A549 (cell line): ENCODE results near the gene TRIM10. TPM values are rescaled to one million over a fixed set of nuclear protein-coding genes. Genes with fewer than 3 reads are reported as not detected.

Experiments
- ATAC-seq, 2 experiments: fragments of 200-7000 bp in 1 of 2; fragments of >200 bp in 1 of 2; cut with Nextera tagmentation in 1 of 2; cut with Tn5 transposase in 1 of 2; 3 replicates each; pipeline versions ENCODE4 v1.8.0 to v1.9.1; 2018 to 2020; ENCODE audit warnings: mild to moderate bottlenecking in 1 of 2, moderate library complexity in 1 of 2
- CTCF ChIA-PET: fragments of 300-600 bp; sonication (Branson Sonifier 250); formaldehyde crosslinking; extraction: SDS; loops from one replicate; lab custom pipeline; 2021; ENCODE audit warnings: antibody characterized with exemption, inconsistent platforms; lab: Yijun Ruan, JAX
- POLR2A ChIA-PET: fragments of 350-600 bp; formaldehyde crosslinking; extraction: SDS; loops from one replicate; lab custom pipeline; 2021; ENCODE audit warnings: antibody characterized with exemption, inconsistent platforms; lab: Yijun Ruan, JAX
- DNase-seq, 2 experiments: peaks; one replicate each; pipeline versions ENCODE4 v3.0.0 to v3.0.0-alpha.2; 2011 to 2016; ENCODE audit warnings: low read depth in 1 of 2, low spot score in 1 of 2
- FAIRE-seq: peaks from 2 replicates; lab custom pipeline; 2011; peaks lifted over from hg19 to GRCh38; lab: Jason Lieb, UNC
- H3K27ac ChIP-seq, 2 experiments: fragments of >200 bp; sonication (Bioruptor Twin); formaldehyde crosslinking; 3 replicates each; pipeline ENCODE4 v1.5.1; 2016 to 2017
- H3K4me1 ChIP-seq: fragments of >200 bp; sonication (Bioruptor Twin); formaldehyde crosslinking; 3 replicates; pipeline ENCODE4 v1.6.1; 2016
- H3K4me2 ChIP-seq: fragments of >200 bp; sonication (Bioruptor Twin); formaldehyde crosslinking; 3 replicates; pipeline ENCODE4 v1.6.1; 2016
- H3K4me3 ChIP-seq: fragments of >200 bp; sonication (Bioruptor Twin); formaldehyde crosslinking; 3 replicates; pipeline ENCODE4 v1.5.1; 2016
- H3K9me3 ChIP-seq: fragments of >200 bp; sonication (Bioruptor Twin); formaldehyde crosslinking; 3 replicates; pipeline ENCODE4 v1.6.1; 2016
- CBX2 ChIP-seq: fragments of 200-600 bp; sonication (generic); IDR thresholded peaks from 2 replicates; pipeline ENCODE4 v1.6.1; 2016; ENCODE audit warnings: low read depth, mild to moderate bottlenecking, borderline replicate concordance
- CBX8 ChIP-seq: fragments of 200-600 bp; sonication (generic); IDR thresholded peaks from 2 replicates; pipeline ENCODE4 v1.6.1; 2016
- CTCF ChIP-seq: fragments of >200 bp; sonication (Bioruptor Twin); formaldehyde crosslinking; IDR thresholded peaks from 3 replicates; pipeline ENCODE4 v1.5.1; 2016
- E2F6 ChIP-seq: IDR thresholded peaks from 2 replicates; pipeline ENCODE4 v1.6.1; 2012; ENCODE audit warnings: low read depth, borderline replicate concordance
- EHF ChIP-seq: fragments of 250-450 bp; sonication (Bioruptor Pico); IDR thresholded peaks from 2 replicates; pipeline ENCODE4 v1.5.0; 2020; ENCODE audit warnings: mild to moderate bottlenecking
- EHMT2 ChIP-seq: fragments of 200-600 bp; sonication (generic); IDR thresholded peaks from 2 replicates; pipeline ENCODE4 v1.6.1; 2016; ENCODE audit warnings: antibody characterized with exemption, low read depth, mild to moderate bottlenecking, moderate library complexity
- HOXA7 ChIP-seq: fragments of 250-450 bp; sonication (Bioruptor Pico); IDR thresholded peaks from 2 replicates; pipeline ENCODE4 v1.5.0; 2020; ENCODE audit warnings: mild to moderate bottlenecking, moderate library complexity
- HOXB13 ChIP-seq: fragments of 250-450 bp; sonication (Bioruptor Pico); IDR thresholded peaks from 2 replicates; pipeline ENCODE4 v1.5.0; 2020; ENCODE audit warnings: low read depth, mild to moderate bottlenecking, moderate library complexity
- JUNB ChIP-seq: fragments of >200 bp; sonication (Bioruptor Twin); formaldehyde crosslinking; IDR thresholded peaks from 2 replicates; pipeline ENCODE4 v1.6.1; 2016
- MAFK ChIP-seq: fragments of 450-650 bp; IDR thresholded peaks from 2 replicates; pipeline ENCODE4 v1.6.1; 2014; ENCODE audit not compliant: partially characterized antibody
- MAZ ChIP-seq: fragments of 150-350 bp; IDR thresholded peaks from 2 replicates; pipeline ENCODE4 v1.6.1; 2014; ENCODE audit warnings: antibody characterized with exemption, low read depth, low read length, borderline replicate concordance
- MYC ChIP-seq: IDR thresholded peaks from 2 replicates; pipeline ENCODE4 v1.6.1; 2012; ENCODE audit warnings: mild to moderate bottlenecking, inconsistent platforms, low read length, improper control_type of control experiment, borderline replicate concordance
- NPAS2 ChIP-seq: fragments of 250-450 bp; sonication (Bioruptor Pico); IDR thresholded peaks from 2 replicates; pipeline ENCODE4 v1.8.0; 2022; ENCODE audit warnings: mild to moderate bottlenecking, moderate library complexity, borderline replicate concordance
- POLR2A ChIP-seq: IDR thresholded peaks from 2 replicates; pipeline ENCODE4 v1.6.1; 2012; ENCODE audit warnings: mild to moderate bottlenecking, low read length
- RCOR1 ChIP-seq: fragments of 150-350 bp; IDR thresholded peaks from 2 replicates; pipeline ENCODE4 v1.6.1; 2014; ENCODE audit warnings: antibody characterized with exemption, low read length, low read depth
- RFX5 ChIP-seq: fragments of 450-650 bp; IDR thresholded peaks from 2 replicates; pipeline ENCODE4 v1.7.1; 2014; ENCODE audit warnings: antibody characterized with exemption, mild to moderate bottlenecking, moderate library complexity
- RNF2 ChIP-seq: fragments of 200-600 bp; sonication (generic); IDR thresholded peaks from 2 replicates; pipeline ENCODE4 v1.6.1; 2016; ENCODE audit warnings: low read depth, mild to moderate bottlenecking, antibody characterized with exemption, moderate library complexity, borderline replicate concordance
- SMC3 ChIP-seq: fragments of >200 bp; sonication (Bioruptor Twin); formaldehyde crosslinking; IDR thresholded peaks from 3 replicates; pipeline ENCODE4 v1.6.1; 2018; ENCODE audit warnings: inconsistent platforms
- SREBF2 ChIP-seq: fragments of 450-650 bp; IDR thresholded peaks from 2 replicates; pipeline ENCODE4 v1.6.1; 2014; ENCODE audit warnings: mild to moderate bottlenecking, moderate library complexity
- TFCP2L1 ChIP-seq: fragments of 250-450 bp; sonication (Bioruptor Pico); IDR thresholded peaks from 2 replicates; pipeline ENCODE4 v1.5.0; 2021; ENCODE audit warnings: mild to moderate bottlenecking
- TP53 ChIP-seq: fragments of 250-450 bp; sonication (Bioruptor Pico); IDR thresholded peaks from 2 replicates; pipeline ENCODE4 v1.5.0; 2021; ENCODE audit warnings: mild to moderate bottlenecking, moderate library complexity
- ZNF302 ChIP-seq: fragments of 250-450 bp; sonication (Bioruptor Pico); IDR thresholded peaks from 2 replicates; pipeline ENCODE4 v1.9.0; 2021; ENCODE audit warnings: inconsistent platforms, mild to moderate bottlenecking, moderate library complexity
- ZSCAN20 ChIP-seq: fragments of 250-450 bp; sonication (Bioruptor Pico); IDR thresholded peaks from 2 replicates; pipeline ENCODE4 v1.8.0; 2022; ENCODE audit warnings: mild to moderate bottlenecking, moderate library complexity
- WGBS: methylation state at CpG from one replicate; pipeline ENCODE4 v1.1.6; 2017; ENCODE audit errors: missing lambda C conversion rate; 5-methylcytosine and 5-hydroxymethylcytosine counted together
- polyA plus RNA-seq, 4 experiments: library from polyadenylated mRNA; depleted of rRNA in 3 of 4; stranded (reverse); fragments of >200 nt; fragmentation: RNase III in 1 of 4; extraction: RNeasy Plus Mini Kit Qiagen cat#74134 plus additional on column Dnase treatment in 1 of 4; gene quantifications; 2 replicates in 3 of 4; 3 replicates in 1 of 4; pipeline ENCODE4 v1.2.3, GENCODE V29; 2011 to 2017

TRIM10 gene
- polyA plus RNA-seq, 2 of the 4 experiments (the other 2 are of a cell fraction): 0.03 to 0.12 TPM

- TF ChIP-seq RCOR1: no peak
- peak; percentile 27 for TF ChIP-seq MAFK
- no peak for TF ChIP-seq TP53 (CRISPR knock-in tag)
- ChIA-PET CTCF (interaction anchor here (0.7 to 17.3 kb wide), 26 partner anchors 8 to 480 kb away, joined by 3 to 353 read pairs (median 4); partner anchors contain the start of genes POLR1H, PPP1R11 and TRIM31), POLR2A (interaction anchor here (1.2 kb wide), 1 partner anchor 27 kb away, joined by 5 read pairs; no protein-coding TSS in a partner anchor)
- Histone ChIP-seq H3K4me2 (peak overlapping the region; percentile 82), H3K27ac (peak overlapping the region in 1 of 2 experiments; percentile 70; a peak in 3 of 6 replicates), H3K4me3 (no peak overlapping the region), H3K4me1 (peaks cover 20% of the 10 kb centered on the region), H3K9me3 (no peaks in the 10 kb centered on the region)
- FAIRE-seq (no peak), DNase-seq (no peak), ATAC-seq (no peak)
- WGBS: 77% methylated on average over 4 of the region's 4 CpGs
Observed at GRCh38 chr6:30130179-30130679, 30.8 kb downstream of the TRIM10 start.

- no peaks in the 10 kb centered on the region for H3K9me3 ChIP-seq
- POLR2A ChIA-PET: no interaction called here
- no peak for FAIRE-seq
- TF ChIP-seq RFX5 (no peak), CBX2 (no peak), ZSCAN20 (no peak), CTCF (no peak), RNF2 (no peak), JUNB (no peak), HOXA7 (CRISPR knock-in tag) (no peak)
- TF ChIP-seq, all 56 proteins: peak for 0
- DNase-seq (peak in 1 of 2 experiments; percentile 13), ATAC-seq (no peak)
- 71% methylated on average over 10 of the region's 10 CpGs for WGBS
- CTCF ChIA-PET: interaction anchor here (1.5 to 17.3 kb wide), 8 partner anchors 10 to 281 kb away, joined by 3 to 353 read pairs (median 13); partner anchors contain the start of gene TRIM31
- Histone ChIP-seq H3K4me1 (peaks cover 20% of the 10 kb centered on the region), H3K4me3 (no peak overlapping the region), H3K4me2 (peak overlapping the region; percentile 82), H3K27ac (no peak overlapping the region)
Observed at GRCh38 chr6:30129265-30130178, 31.5 kb downstream of the TRIM10 start.

- Histone ChIP-seq H3K4me3 (no peak overlapping the region), H3K4me1 (peaks cover 26% of the 10 kb centered on the region), H3K9me3 (no peaks in the 10 kb centered on the region), H3K4me2 (no peak overlapping the region), H3K27ac (no peak overlapping the region)
- no peak for TF ChIP-seq ZNF302 (CRISPR knock-in tag)
- TF ChIP-seq MYC: no peak
- TF ChIP-seq EHMT2: no peak
- TF ChIP-seq NPAS2 (CRISPR knock-in tag): no peak
- no peak for TF ChIP-seq EHF (CRISPR knock-in tag)
- TF ChIP-seq HOXA7 (CRISPR knock-in tag): no peak
- no peak for TF ChIP-seq TFCP2L1 (CRISPR knock-in tag)
- TF ChIP-seq SREBF2: no peak
- no peak for TF ChIP-seq HOXB13
- TF ChIP-seq SMC3: no peak
- TF ChIP-seq MAFK: no peak
- no peak for TF ChIP-seq E2F6
- no peak for TF ChIP-seq CTCF
- no peak for TF ChIP-seq POLR2A
- no peak for TF ChIP-seq CBX8
- no peak for TF ChIP-seq MAZ
- DNase-seq: no peak
- no peak for FAIRE-seq
- no peak for ATAC-seq
- ChIA-PET CTCF (interaction anchor here (1.6 to 17.3 kb wide), 2 partner anchors 9 to 18 kb away, joined by 5 to 353 read pairs; partner anchors contain the start of genes TRIM31 and TRIM40), POLR2A (no interaction called here)
- WGBS: 90% methylated on average over 48 of the region's 50 CpGs
Observed at GRCh38 chr6:30127238-30128093, 33.5 kb downstream of the TRIM10 start.
